ENCODE data around the gene ASCL1.

ASCL1 gene

DNA sequence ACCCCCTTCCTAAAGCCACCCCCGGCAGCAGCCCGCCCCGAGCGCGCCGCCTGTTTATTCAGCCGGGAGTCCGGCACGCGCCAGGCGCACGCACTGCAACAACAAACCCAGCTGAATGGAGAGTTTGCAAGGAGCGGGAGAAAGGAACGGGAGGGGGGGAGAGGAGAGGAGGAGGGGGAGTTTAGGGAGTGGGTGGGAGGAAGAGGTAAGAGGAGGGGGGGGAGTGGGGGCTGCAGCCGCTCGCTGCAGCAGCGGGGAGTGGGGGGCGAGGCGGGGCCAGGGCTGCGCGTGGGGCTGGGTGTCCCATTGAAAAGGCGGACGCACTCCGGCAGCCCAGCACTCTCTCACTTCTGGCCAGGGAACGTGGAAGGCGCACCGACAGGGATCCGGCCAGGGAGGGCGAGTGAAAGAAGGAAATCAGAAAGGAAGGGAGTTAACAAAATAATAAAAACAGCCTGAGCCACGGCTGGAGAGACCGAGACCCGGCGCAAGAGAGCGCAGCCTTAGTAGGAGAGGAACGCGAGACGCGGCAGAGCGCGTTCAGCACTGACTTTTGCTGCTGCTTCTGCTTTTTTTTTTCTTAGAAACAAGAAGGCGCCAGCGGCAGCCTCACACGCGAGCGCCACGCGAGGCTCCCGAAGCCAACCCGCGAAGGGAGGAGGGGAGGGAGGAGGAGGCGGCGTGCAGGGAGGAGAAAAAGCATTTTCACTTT lies at the start of gene ASCL1:
TSS of gene ASCL1 (plus strand) at position 336 of the 712 bp plus-strand sequence. CDS start 571 bp downstream, outside the sequence.
- no peak for DNase-seq (ENCODE audit: low read depth in 2 of 2)

DNA sequence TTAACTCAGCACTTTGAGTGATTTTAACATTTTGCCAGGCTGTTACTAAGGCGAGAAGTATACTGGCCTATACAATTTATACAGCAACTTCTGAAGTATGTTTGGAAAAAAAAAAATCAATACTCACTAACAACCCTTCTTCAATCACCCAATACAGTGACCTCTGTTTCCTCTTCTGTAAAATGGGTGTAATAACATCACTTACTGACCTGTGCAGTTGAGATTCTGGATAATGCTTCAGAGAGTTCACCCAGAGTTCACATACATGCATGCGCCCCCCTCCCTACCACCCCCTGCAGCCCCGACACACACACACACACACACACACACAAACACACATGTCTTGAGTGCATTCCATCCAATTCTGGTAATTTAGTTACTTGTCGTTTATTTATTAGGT lies 49.6 kb upstream of the ASCL1 start:
- DNase-seq (ENCODE audit: low read depth in 2 of 2) = no peak

GRCh38 chr12:102910137-102910536 lies 47.3 kb upstream of the ASCL1 start:
- DNase-seq (ENCODE audit: low read depth in 2 of 2) = no peak

DNA sequence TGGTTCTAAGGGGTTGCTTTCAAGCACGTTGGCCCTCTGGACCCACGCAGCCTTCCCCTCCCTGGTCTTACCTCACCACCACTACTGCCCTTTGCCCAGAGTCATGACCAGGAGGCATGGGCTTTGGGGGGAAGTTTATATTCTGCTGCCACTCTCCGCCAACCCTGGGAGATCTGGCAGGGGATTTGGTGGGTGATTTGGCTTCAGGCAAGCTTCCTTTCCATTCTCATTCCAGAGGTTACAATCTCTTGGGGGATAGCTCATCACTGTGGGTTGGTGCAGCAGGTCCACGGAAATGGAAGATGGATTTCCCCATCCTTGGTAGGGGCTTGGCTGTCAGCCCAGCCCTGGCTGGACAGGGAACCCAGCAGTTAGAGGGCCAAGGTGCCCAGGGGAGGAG lies 46.7 kb upstream of the ASCL1 start:
- DNase-seq (ENCODE audit: low read depth in 2 of 2) = no peak

- DNase-seq (ENCODE audit: low read depth in 2 of 2) = no peak
Measured at GRCh38 chr12:102911320-102911719, 46.2 kb upstream of the ASCL1 start.

DNA sequence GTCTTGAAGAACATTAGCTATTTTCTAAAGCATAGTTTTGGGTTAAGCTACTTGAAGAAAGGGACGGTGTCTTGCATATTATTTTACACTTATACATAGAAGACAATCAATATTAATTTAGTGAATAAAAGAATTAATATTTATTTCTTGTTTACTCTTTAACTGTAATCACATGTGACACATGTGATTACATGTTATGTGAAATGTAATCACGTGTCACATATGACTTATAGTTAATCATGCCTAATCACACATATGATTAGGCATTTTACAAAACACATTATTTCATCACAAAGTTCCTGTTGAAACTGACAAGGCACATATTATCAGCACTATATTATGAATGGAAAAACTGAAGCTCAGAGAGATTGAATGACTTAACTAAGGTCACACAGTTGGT lies 45.2 kb upstream of the ASCL1 start:
- no peak for DNase-seq (ENCODE audit: low read depth in 2 of 2)

DNA sequence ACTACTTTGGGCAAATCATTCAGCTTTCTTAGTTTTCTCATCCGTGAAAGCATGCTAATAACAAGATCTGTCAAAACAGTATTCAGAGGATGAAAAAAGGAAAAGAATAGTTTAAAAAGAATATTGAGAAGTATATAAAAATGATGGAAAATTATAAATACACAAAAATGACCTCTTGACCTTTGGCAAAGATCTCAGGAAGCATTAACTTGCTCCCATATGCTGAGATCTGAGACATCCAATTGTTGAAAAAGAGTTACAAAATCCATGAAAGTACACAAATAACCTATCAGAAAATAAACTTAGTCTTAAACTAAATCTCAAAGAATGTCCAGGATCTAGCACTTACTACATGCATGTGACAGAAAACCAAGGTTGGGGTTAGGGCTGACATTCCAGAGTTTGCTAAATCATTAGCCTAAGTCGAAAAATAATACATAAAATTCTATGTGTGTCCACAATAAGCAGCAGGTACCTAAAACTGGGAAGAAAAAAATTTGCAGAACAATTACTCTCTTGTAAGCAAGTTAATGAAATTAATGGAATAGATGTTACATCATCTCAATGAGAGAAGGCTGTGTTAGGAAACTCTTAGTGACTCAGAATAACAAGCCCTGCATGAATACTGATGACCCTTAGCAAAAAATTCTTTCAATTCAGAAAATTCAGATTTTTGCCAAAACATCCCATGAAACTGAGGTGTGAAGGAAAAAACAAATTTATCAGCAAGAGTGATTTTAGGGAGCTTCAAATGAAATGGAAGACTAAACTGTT lies 43.8 kb upstream of the ASCL1 start:
- DNase-seq (ENCODE audit: low read depth in 2 of 2) = no peak

- DNase-seq (ENCODE audit: low read depth in 2 of 2) = no peak
Measured at GRCh38 chr12:102916252-102917025, 41.0 kb upstream of the ASCL1 start.

DNA sequence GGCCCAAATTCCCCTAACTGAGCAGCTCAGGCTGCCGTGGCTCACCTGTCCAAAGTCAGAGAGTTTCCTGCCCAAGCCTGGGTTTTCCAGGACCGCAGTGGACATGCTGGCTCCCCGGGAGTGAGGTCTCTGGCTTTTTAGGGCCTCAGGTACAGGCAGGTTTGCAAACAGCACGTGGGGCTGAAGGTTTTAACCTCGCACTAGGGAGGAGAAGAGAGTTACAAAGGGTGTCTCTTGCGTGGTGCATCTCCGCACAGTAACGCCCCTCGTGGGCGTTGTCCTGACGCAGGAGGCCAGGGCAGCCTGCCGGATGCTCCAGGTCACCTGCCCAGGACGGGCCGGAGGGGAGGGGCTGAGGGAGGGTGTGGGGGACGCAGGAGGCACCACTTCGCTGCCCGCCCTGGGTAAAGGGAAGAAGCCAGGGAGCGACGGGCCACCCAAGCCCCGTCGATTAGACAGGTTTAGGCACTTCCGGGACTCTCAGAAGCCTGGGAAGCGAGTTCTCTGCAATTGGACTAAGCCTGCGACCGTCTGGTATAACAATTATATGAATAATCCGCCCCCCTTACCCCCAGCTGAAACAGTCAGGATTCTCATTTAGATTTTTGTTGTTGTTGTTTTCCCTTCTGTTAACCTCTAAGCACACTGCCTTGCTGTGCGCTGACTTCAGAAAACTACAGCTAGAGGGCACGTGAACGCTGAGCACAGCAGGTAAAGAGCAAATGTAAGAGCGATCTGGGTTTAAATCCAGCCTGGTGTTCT lies 40.3 kb upstream of the ASCL1 start, which contains the start of gene PAH:
TSS of gene PAH (minus strand) at position 219 of the 762 bp plus-strand sequence. CDS start at position 105, 114 bp downstream.
- no peak for DNase-seq (ENCODE audit: low read depth in 2 of 2)

DNA sequence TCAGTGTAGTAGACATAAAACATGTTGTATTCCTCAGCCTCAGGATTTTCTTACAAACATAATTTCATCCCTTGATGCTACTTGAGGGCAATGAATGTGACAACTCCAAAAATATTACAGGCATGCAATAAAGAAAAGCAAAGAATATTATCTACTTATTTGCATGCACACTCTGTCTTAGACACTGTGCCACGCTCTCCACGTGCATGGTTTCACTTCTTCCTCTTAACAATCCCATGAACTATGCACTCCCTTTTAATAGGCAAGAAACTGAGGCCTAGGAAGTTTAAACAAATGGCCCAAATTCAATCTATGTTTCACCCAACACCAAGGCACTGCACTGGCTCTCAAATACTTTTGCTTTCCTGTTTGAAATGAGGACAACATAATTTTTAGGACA lies 38.6 kb upstream of the ASCL1 start:
- no peak for DNase-seq (ENCODE audit: low read depth in 2 of 2)

- no peak for DNase-seq (ENCODE audit: low read depth in 2 of 2)
Measured at GRCh38 chr12:102920271-102920670, 37.2 kb upstream of the ASCL1 start.

DNA sequence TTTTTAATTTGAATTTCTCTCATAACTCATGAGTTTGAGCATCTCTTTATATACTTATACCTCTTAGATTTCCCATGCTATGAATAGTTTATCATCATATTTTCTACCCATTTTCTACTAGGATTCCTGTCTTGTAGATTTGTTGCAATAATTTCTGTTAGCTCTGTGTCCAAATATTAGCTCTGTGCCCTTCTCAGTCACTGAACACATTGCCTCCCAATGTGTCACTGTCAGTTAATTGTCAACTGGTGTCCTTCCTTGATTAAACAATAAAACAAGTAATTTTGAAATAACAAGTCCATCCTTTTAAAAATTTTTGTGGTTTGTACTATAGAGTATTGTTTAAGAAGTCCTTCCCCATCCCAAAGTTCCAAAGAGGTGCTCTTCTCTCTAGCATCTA lies 36.2 kb upstream of the ASCL1 start:
- no peak for DNase-seq (ENCODE audit: low read depth in 2 of 2)

DNA sequence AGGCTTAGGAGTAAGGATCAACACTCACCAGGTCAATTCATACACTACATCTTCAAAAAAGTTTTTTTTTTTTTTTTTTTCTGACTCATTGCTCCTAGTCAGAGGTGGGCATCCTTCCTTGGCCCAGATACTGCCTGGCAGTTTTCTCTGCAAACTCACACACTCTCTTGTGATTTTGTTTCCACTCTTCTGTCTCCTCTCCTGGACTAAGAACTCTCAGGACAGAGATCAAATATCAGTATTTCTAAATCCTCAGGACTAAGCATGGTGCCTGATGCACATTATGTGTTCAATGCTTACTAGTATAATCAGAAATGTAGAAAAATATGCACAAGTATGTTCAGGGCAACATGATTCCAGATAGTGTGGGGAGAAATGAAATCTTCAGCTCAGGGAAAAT lies 30.3 kb upstream of the ASCL1 start:
- DNase-seq (ENCODE audit: low read depth in 2 of 2) = no peak

GRCh38 chr12:102933168-102933567 lies 24.3 kb upstream of the ASCL1 start:
- no peak for DNase-seq (ENCODE audit: low read depth in 2 of 2)

DNA sequence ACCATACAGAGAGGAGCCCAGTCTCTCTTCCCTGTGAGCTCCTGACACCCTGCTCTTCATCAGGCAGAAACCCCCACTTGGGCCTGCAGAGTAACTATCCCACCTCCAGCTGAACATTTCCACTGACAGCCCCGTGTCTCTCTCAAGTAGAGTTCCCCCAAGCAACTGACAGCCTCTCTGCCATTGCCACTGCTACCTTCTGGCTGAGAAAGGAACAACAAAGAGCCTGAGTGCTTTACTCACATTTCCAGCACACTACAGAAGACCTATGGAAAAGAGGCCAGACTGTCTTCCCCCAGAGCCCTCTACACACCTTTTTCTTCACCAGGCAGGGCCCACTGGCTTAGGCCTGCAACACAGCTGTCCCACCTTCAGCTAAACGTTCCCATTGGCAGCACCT lies 18.4 kb upstream of the ASCL1 start:
- DNase-seq (ENCODE audit: low read depth in 2 of 2) = no peak

GRCh38 chr12:102939670-102940222 lies 17.7 kb upstream of the ASCL1 start:
- DNase-seq (ENCODE audit: low read depth in 2 of 2) = no peak

DNA sequence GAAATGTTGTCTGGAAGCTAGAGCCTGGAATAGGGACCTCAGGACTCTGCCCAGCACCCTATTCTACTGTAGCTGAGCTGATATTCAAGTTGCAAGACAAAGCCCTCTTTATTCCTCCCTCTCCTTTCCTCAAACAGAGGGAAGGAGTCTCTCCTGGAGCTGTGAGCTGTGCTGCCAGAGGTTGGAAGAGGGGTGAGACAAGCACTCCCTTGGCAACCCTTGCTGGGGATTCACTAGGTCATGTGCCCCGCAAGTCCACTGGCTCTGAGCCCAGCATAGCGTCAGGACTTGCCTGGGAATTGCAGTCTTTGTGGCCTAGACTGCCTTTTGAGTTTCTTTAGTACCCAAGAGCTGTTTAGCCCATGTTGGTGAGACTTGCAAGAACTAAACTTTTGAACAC lies 11.4 kb upstream of the ASCL1 start:
- no peak for DNase-seq (ENCODE audit: low read depth in 2 of 2)

DNA sequence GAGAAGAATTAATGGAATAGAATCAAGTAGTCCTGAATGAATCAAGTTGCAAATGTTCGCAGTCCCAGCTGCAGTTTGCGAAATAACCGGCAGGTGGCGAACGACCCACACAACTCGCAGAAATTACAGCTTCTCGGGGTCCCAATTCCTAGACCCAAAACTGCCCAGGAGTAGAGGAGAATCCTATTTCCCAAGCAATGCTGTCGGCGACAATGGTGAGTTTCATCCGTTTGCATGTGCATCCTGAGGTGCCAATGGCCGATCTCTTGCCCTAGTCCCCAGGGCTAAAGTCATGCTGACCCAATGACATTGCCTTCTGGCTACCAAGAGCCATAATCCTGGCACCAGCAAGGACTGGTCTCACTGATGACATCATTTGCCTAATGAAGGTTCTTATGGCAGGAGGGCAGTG lies 8.5 kb upstream of the ASCL1 start:
- DNase-seq (ENCODE audit: low read depth in 2 of 2) = no peak

DNA sequence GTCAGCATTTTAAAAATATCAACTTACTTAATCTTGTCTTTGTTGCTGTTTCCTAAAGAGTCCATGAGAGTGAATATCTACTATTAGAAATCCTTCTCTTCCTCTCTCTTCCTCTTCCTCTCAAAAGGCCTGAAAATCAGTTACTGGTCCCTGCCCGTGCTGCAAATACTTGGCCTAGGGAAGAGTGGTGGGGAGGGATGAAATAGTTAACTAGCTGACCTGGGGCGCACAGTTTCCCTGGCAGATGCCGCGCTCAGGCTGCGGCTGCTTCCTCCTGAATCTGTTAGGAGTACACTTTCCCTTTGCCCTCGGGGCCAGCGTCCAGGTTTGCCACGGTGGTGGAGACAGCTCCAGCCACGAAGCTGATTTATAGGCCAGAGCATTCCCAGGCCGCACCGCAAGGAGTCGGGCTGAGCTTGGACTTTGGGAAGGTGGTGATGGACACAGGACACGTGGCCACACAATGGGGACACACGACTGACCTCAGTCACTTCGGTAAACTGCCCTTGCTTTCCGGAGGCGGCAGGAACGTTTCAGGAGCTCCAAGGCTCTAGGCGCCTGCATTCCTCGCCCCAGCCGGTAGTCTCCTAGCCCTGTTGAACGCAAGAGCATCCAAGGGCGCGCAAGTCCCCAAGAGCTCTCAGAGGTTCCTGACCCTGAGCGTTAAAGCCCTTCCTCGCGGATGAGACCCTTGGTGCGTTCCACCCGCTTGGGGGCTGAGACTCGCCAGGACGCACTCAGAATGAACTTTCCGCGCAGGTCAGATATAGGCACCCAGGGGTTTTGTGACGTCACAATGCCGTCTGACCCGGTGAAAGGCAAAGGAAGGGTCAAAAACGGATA lies 7.1 kb upstream of the ASCL1 start:
- DNase-seq (ENCODE audit: low read depth in 2 of 2) = no peak

GRCh38 chr12:102950950-102951619 lies 6.4 kb upstream of the ASCL1 start:
- DNase-seq (ENCODE audit: low read depth in 2 of 2) = no peak

All from fibroblast of skin of left quadriceps (primary cell).